Measurements from ENCODE around the gene LY6G6C.

Gene LY6G6C

GRCh38 chr6:31762878-31763618 lies 41.5 kb upstream of the LY6G6C start:
- DNase-seq (ENCODE audit: low read depth, low spot score): no peak
- Histone ChIP-seq H3K27me3 (ENCODE audit: control insufficient read depth, insufficient read depth, low read length) (no peaks in the 10 kb centered on the region), H3K36me3 (ENCODE audit: control insufficient read depth, insufficient read depth, low read length) (no peaks in the 10 kb centered on the region; the same call in 1 of the 2 replicates), H3K4me3 (ENCODE audit: low read length) (no peak overlapping the region), H3K4me1 (ENCODE audit: control insufficient read depth, insufficient read depth, low read length) (peaks cover 3% of the 10 kb centered on the region; the same call in 1 of the 2 replicates), H3K9me3 (ENCODE audit: control insufficient read depth, insufficient read depth, low read length) (no peaks in the 10 kb centered on the region), H3K27ac (ENCODE audit: low read length) (no peak overlapping the region)
- WGBS (ENCODE audit: insufficient coverage, insufficient read length): no CpG with 5 or more reads among the region's 8 CpGs

- Histone ChIP-seq H3K4me1 (ENCODE audit: control insufficient read depth, insufficient read depth, low read length) (peaks cover 3% of the 10 kb centered on the region; the same call in 1 of the 2 replicates), H3K4me3 (ENCODE audit: low read length) (no peak within 1 kb of the TSS), H3K36me3 (ENCODE audit: control insufficient read depth, insufficient read depth, low read length) (no peaks in the 10 kb centered on the region; the same call in 1 of the 2 replicates), H3K27me3 (ENCODE audit: control insufficient read depth, insufficient read depth, low read length) (no peaks in the 10 kb centered on the region), H3K9me3 (ENCODE audit: control insufficient read depth, insufficient read depth, low read length) (no peaks in the 10 kb centered on the region), H3K27ac (ENCODE audit: low read length) (no peak within 1 kb of the TSS)
- WGBS (ENCODE audit: insufficient coverage, insufficient read length): no CpG with 5 or more reads among the region's 4 CpGs
- DNase-seq (ENCODE audit: low read depth, low spot score): no peak
These were observed 40.8 kb upstream of the LY6G6C start, which contains the start of gene SAPCD1 for GRCh38 chr6:31762356-31762755. Gene SAPCD1 (plus strand): TSS chr6:31762656. CDS start chr6:31763055, 399 bp downstream.

- WGBS (ENCODE audit: insufficient coverage, insufficient read length): no CpG with 5 or more reads among the region's 8 CpGs
- peaks cover 3% of the 10 kb centered on the region; the same call in 1 of the 2 replicates for H3K4me1 ChIP-seq (ENCODE audit: control insufficient read depth, insufficient read depth, low read length)
- no peaks in the 10 kb centered on the region for H3K27me3 ChIP-seq (ENCODE audit: control insufficient read depth, insufficient read depth, low read length)
- no peaks in the 10 kb centered on the region for H3K9me3 ChIP-seq (ENCODE audit: control insufficient read depth, insufficient read depth, low read length)
- no peaks in the 10 kb centered on the region; the same call in 1 of the 2 replicates for H3K36me3 ChIP-seq (ENCODE audit: control insufficient read depth, insufficient read depth, low read length)
- DNase-seq (ENCODE audit: low read depth, low spot score): no peak
- no peak overlapping the region for H3K27ac ChIP-seq (ENCODE audit: low read length)
- H3K4me3 ChIP-seq (ENCODE audit: low read length): no peak overlapping the region
These were observed 39.8 kb upstream of the LY6G6C start for GRCh38 chr6:31761343-31761742.

- Histone ChIP-seq H3K27ac (ENCODE audit: low read length) (no peak overlapping the region), H3K36me3 (ENCODE audit: control insufficient read depth, insufficient read depth, low read length) (no peaks in the 10 kb centered on the region; the same call in 1 of the 2 replicates)
- no CpG with 5 or more reads among the region's 5 CpGs for WGBS (ENCODE audit: insufficient coverage, insufficient read length)
These were observed 39.2 kb upstream of the LY6G6C start for GRCh38 chr6:31760790-31761189.

GRCh38 chr6:31758281-31758680 lies 36.7 kb upstream of the LY6G6C start:
- WGBS (ENCODE audit: insufficient coverage, insufficient read length): no CpG with 5 or more reads among the region's 2 CpGs
- H3K4me1 ChIP-seq (ENCODE audit: control insufficient read depth, insufficient read depth, low read length): peaks cover under 1% of the 10 kb centered on the region; the same call in 1 of the 2 replicates
- H3K27ac ChIP-seq (ENCODE audit: low read length): no peak overlapping the region
- H3K4me3 ChIP-seq (ENCODE audit: low read length): no peak overlapping the region
- H3K36me3 ChIP-seq (ENCODE audit: control insufficient read depth, insufficient read depth, low read length): no peaks in the 10 kb centered on the region; the same call in 1 of the 2 replicates
- no peak for DNase-seq (ENCODE audit: low read depth, low spot score)
- no peaks in the 10 kb centered on the region for H3K27me3 ChIP-seq (ENCODE audit: control insufficient read depth, insufficient read depth, low read length)
- H3K9me3 ChIP-seq (ENCODE audit: control insufficient read depth, insufficient read depth, low read length): no peaks in the 10 kb centered on the region

More at GRCh38 chr6:31760790-31761189, 39.2 kb upstream of the LY6G6C start:
- H3K4me3 ChIP-seq (ENCODE audit: low read length): no peak overlapping the region
- no peaks in the 10 kb centered on the region for H3K9me3 ChIP-seq (ENCODE audit: control insufficient read depth, insufficient read depth, low read length)
- no peak for DNase-seq (ENCODE audit: low read depth, low spot score)
- no peaks in the 10 kb centered on the region for H3K27me3 ChIP-seq (ENCODE audit: control insufficient read depth, insufficient read depth, low read length)
- H3K4me1 ChIP-seq (ENCODE audit: control insufficient read depth, insufficient read depth, low read length): peaks cover 3% of the 10 kb centered on the region; the same call in 1 of the 2 replicates

- no peaks in the 10 kb centered on the region for H3K27me3 ChIP-seq (ENCODE audit: control insufficient read depth, insufficient read depth, low read length)
- H3K4me3 ChIP-seq (ENCODE audit: low read length): no peak overlapping the region
- H3K27ac ChIP-seq (ENCODE audit: low read length): no peak overlapping the region
- peaks cover 3% of the 10 kb centered on the region; the same call in 1 of the 2 replicates for H3K36me3 ChIP-seq (ENCODE audit: control insufficient read depth, insufficient read depth, low read length)
- H3K4me1 ChIP-seq (ENCODE audit: control insufficient read depth, insufficient read depth, low read length): no peaks in the 10 kb centered on the region
- DNase-seq (ENCODE audit: low read depth, low spot score): no peak
- WGBS (ENCODE audit: insufficient coverage, insufficient read length): no CpG with 5 or more reads among the region's 8 CpGs
- H3K9me3 ChIP-seq (ENCODE audit: control insufficient read depth, insufficient read depth, low read length): no peaks in the 10 kb centered on the region
These were observed 31.3 kb upstream of the LY6G6C start for GRCh38 chr6:31752739-31753319.

GRCh38 chr6:31750411-31751022 lies 29.0 kb upstream of the LY6G6C start:
- DNase-seq (ENCODE audit: low read depth, low spot score): no peak
- H3K9me3 ChIP-seq (ENCODE audit: control insufficient read depth, insufficient read depth, low read length): no peaks in the 10 kb centered on the region
- H3K27ac ChIP-seq (ENCODE audit: low read length): no peak overlapping the region
- H3K4me3 ChIP-seq (ENCODE audit: low read length): no peak overlapping the region
- no peaks in the 10 kb centered on the region for H3K27me3 ChIP-seq (ENCODE audit: control insufficient read depth, insufficient read depth, low read length)
- no CpG with 5 or more reads among the region's 7 CpGs for WGBS (ENCODE audit: insufficient coverage, insufficient read length)
- H3K4me1 ChIP-seq (ENCODE audit: control insufficient read depth, insufficient read depth, low read length): no peaks in the 10 kb centered on the region
- peaks cover 9% of the 10 kb centered on the region for H3K36me3 ChIP-seq (ENCODE audit: control insufficient read depth, insufficient read depth, low read length)

- Histone ChIP-seq H3K36me3 (ENCODE audit: control insufficient read depth, insufficient read depth, low read length) (peaks cover 9% of the 10 kb centered on the region), H3K4me3 (ENCODE audit: low read length) (no peak overlapping the region), H3K4me1 (ENCODE audit: control insufficient read depth, insufficient read depth, low read length) (no peaks in the 10 kb centered on the region), H3K9me3 (ENCODE audit: control insufficient read depth, insufficient read depth, low read length) (no peaks in the 10 kb centered on the region), H3K27ac (ENCODE audit: low read length) (no peak overlapping the region), H3K27me3 (ENCODE audit: control insufficient read depth, insufficient read depth, low read length) (no peaks in the 10 kb centered on the region)
- DNase-seq (ENCODE audit: low read depth, low spot score): no peak
- WGBS (ENCODE audit: insufficient coverage, insufficient read length): no CpG with 5 or more reads among the region's 8 CpGs
These were observed 27.9 kb upstream of the LY6G6C start for GRCh38 chr6:31749301-31750036.

- DNase-seq (ENCODE audit: low read depth, low spot score): no peak
- Histone ChIP-seq H3K36me3 (ENCODE audit: control insufficient read depth, insufficient read depth, low read length) (peaks cover 7% of the 10 kb centered on the region), H3K9me3 (ENCODE audit: control insufficient read depth, insufficient read depth, low read length) (no peaks in the 10 kb centered on the region), H3K4me3 (ENCODE audit: low read length) (no peak overlapping the region), H3K4me1 (ENCODE audit: control insufficient read depth, insufficient read depth, low read length) (no peaks in the 10 kb centered on the region), H3K27me3 (ENCODE audit: control insufficient read depth, insufficient read depth, low read length) (no peaks in the 10 kb centered on the region), H3K27ac (ENCODE audit: low read length) (no peak overlapping the region)
- no CpG with 5 or more reads among the region's 1 CpG for WGBS (ENCODE audit: insufficient coverage, insufficient read length)
These were observed 22.9 kb upstream of the LY6G6C start for GRCh38 chr6:31744422-31744821.

- H3K27ac ChIP-seq (ENCODE audit: low read length): no peak overlapping the region
- peaks cover 7% of the 10 kb centered on the region for H3K36me3 ChIP-seq (ENCODE audit: control insufficient read depth, insufficient read depth, low read length)
- H3K9me3 ChIP-seq (ENCODE audit: control insufficient read depth, insufficient read depth, low read length): no peaks in the 10 kb centered on the region
- no peak overlapping the region for H3K4me3 ChIP-seq (ENCODE audit: low read length)
- H3K4me1 ChIP-seq (ENCODE audit: control insufficient read depth, insufficient read depth, low read length): peaks cover 9% of the 10 kb centered on the region; the same call in 1 of the 2 replicates
- no peaks in the 10 kb centered on the region for H3K27me3 ChIP-seq (ENCODE audit: control insufficient read depth, insufficient read depth, low read length)
- DNase-seq (ENCODE audit: low read depth, low spot score): no peak
- no CpG with 5 or more reads among the region's 3 CpGs for WGBS (ENCODE audit: insufficient coverage, insufficient read length)
These were observed 21.3 kb upstream of the LY6G6C start for GRCh38 chr6:31742894-31743293.
